ENCODE results near the gene NUDT14. TPM values are rescaled to one million over a fixed set of nuclear protein-coding genes. Genes with fewer than 3 reads are reported as not detected.
A peak's percentile ranks its signal among the peaks of the same experiment; 100 is the strongest.

NUDT14 gene
- total and polyA plus RNA-seq, 12 donors = 15.1 to 33.9 (median 29.6) TPM

GRCh38 chr14:105150026-105150367, 31.1 kb downstream of the NUDT14 start:
- peaks cover 9 to 36% (median 28%) of the 10 kb centered on the region in 9 donors for H3K4me1 ChIP-seq
- WGBS, 2 donors = 86 to 87% methylated on average over 4 of the region's 4 CpGs
- intact Hi-C loops (cut with DNase I) = loop anchor here in 3 of 10 donors (5.0 kb wide), 2 partner anchors 47 to 58 kb away; no protein-coding TSS in a partner anchor
- H3K4me3 ChIP-seq = no peak overlapping the region
- no peak for TF ChIP-seq CTCF (IDR thresholded peaks at IDR 0.05)
- no peaks in the 10 kb centered on the region for H3K27me3 ChIP-seq
- no peak for ATAC-seq
- peak in 1 of 2 donors; percentile 7 for DNase-seq
- H3K36me3 ChIP-seq = peaks cover 0 to 63% (median 11%) of the 10 kb centered on the region in 9 donors
- H3K9me3 ChIP-seq = no peaks in the 10 kb centered on the region
- H3K27ac ChIP-seq = no peak overlapping the region

- TF ChIP-seq CTCF (IDR thresholded peaks at IDR 0.05) = no peak
- no peak overlapping the region for H3K4me3 ChIP-seq
- no peaks in the 10 kb centered on the region for H3K27me3 ChIP-seq
- DNase-seq (no peak), ATAC-seq (no peak)
- 88 to 89% methylated on average over 15 to 18 of the region's 18 CpGs for WGBS, 2 donors
- H3K9me3 ChIP-seq = no peaks in the 10 kb centered on the region
- intact Hi-C loops (cut with DNase I) = no loop called here
- H3K27ac ChIP-seq = no peak overlapping the region
- peaks cover 0 to 70% (median 11%) of the 10 kb centered on the region in 9 donors for H3K36me3 ChIP-seq
- peaks cover 9 to 29% (median 24%) of the 10 kb centered on the region in 9 donors for H3K4me1 ChIP-seq
Measured at GRCh38 chr14:105149146-105149781, 31.8 kb downstream of the NUDT14 start.

- intact Hi-C loops (cut with DNase I) = no loop called here
Measured at GRCh38 chr14:105148604-105149145, 32.4 kb downstream of the NUDT14 start.

More at GRCh38 chr14:105148604-105149145, 32.4 kb downstream of the NUDT14 start:
- Histone ChIP-seq H3K36me3 (peaks cover 0 to 71% (median 11%) of the 10 kb centered on the region in 9 donors), H3K27me3 (no peaks in the 10 kb centered on the region), H3K4me3 (no peak overlapping the region), H3K27ac (no peak overlapping the region), H3K9me3 (no peaks in the 10 kb centered on the region), H3K4me1 (peaks cover 9 to 23% (median 19%) of the 10 kb centered on the region in 9 donors)
- DNase-seq (peak in 1 of 2 donors; percentile 11), ATAC-seq (no peak)
- no peak for TF ChIP-seq CTCF (IDR thresholded peaks at IDR 0.05)
- WGBS, 2 donors = 92 to 93% methylated on average over 27 of the region's 27 CpGs
